ENCODE data around the gene CAB39. TPM values are rescaled to one million over a fixed set of nuclear protein-coding genes. Genes with fewer than 3 reads are reported as not detected.

Gene CAB39
- total and polyA plus RNA-seq, 2 experiments from 2014 or later = 18.7 to 67.5 TPM

DNA sequence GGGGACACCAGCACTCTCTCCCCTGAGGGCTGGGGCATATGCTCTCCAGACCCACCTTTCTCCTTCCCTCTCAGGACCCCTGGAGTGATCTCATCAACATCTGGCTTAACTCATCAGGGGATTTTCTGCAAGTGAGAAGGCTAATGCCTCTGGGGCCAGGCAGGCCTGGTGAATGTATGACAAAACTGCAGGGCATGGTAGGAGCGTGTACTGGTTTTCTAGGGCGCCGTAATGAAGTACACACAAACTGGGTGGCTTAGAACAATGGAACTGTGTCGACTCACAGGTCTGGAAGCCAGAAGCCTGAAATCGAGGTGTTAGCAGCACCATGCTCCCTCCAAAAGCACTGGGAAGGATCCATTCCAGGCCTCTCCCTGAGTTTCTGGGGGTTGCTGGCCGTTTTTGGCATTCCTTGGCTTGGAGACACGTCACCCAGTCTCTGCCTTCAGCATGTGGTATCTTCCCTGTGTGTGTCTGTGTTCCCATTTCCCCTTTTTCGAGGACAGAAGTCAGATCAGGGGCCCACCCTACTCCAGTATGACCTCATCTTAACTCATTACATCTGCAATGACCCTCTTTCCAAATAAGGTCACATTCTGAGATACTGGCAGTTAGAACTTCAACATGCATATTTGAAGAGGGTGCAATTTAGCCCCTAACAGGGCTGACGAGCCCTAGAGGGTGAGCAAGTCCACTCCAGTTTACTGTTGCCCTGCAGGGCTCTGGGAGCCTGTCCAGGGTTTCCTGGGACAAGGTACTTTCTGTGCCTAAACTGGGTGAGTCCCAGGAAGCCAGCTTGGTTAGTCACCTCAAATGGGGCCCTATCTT lies 45.5 kb upstream of the CAB39 start:
- no peaks in the 10 kb centered on the region for H3K36me3 ChIP-seq (ENCODE audit: insufficient read depth)
- Mint-ChIP-seq H3K27ac (peak overlapping the region; percentile 76; the same call in 1 of the 2 replicates), H3K9me3 (no peaks in the 10 kb centered on the region), H3K36me3 (ENCODE audit: low read depth) (no peaks in the 10 kb centered on the region; the same call in 2 of the 3 replicates), H3K27me3 (ENCODE audit: insufficient read depth, low read depth, poor library complexity) (peaks cover 16% of the 10 kb centered on the region), H3K4me3 (no peak overlapping the region), H3K4me1 (peaks cover 39% of the 10 kb centered on the region)
- no peaks in the 10 kb centered on the region for H3K27me3 ChIP-seq (ENCODE audit: insufficient read depth)
- peaks cover 6% of the 10 kb centered on the region; the same call in 1 of the 2 replicates for H3K9me2 ChIP-seq (ENCODE audit: insufficient read depth)
- no peak overlapping the region for H3K4me3 ChIP-seq
- H4K20me1 ChIP-seq (replicated peaks; ENCODE audit: insufficient read depth) = no peaks in the 10 kb centered on the region
- no peak for DNase-seq (ENCODE audit: low spot score)
- H3K4me2 ChIP-seq = peak overlapping the region; percentile 48; the same call in 1 of the 2 replicates
- no peaks in the 10 kb centered on the region for H3F3A ChIP-seq (replicated peaks; ENCODE audit: low read depth)
- no peak overlapping the region for H3K27ac ChIP-seq (ENCODE audit: low read depth)
- H3K4me1 ChIP-seq (ENCODE audit: insufficient read depth) = peaks cover 12% of the 10 kb centered on the region
- peak; percentile 73 for ATAC-seq
- TF ChIP-seq CREB1 (CRISPR knock-in tag; IDR thresholded peaks at IDR 0.05; ENCODE audit: low read depth) = no peak
- TF ChIP-seq, protein P1, sequence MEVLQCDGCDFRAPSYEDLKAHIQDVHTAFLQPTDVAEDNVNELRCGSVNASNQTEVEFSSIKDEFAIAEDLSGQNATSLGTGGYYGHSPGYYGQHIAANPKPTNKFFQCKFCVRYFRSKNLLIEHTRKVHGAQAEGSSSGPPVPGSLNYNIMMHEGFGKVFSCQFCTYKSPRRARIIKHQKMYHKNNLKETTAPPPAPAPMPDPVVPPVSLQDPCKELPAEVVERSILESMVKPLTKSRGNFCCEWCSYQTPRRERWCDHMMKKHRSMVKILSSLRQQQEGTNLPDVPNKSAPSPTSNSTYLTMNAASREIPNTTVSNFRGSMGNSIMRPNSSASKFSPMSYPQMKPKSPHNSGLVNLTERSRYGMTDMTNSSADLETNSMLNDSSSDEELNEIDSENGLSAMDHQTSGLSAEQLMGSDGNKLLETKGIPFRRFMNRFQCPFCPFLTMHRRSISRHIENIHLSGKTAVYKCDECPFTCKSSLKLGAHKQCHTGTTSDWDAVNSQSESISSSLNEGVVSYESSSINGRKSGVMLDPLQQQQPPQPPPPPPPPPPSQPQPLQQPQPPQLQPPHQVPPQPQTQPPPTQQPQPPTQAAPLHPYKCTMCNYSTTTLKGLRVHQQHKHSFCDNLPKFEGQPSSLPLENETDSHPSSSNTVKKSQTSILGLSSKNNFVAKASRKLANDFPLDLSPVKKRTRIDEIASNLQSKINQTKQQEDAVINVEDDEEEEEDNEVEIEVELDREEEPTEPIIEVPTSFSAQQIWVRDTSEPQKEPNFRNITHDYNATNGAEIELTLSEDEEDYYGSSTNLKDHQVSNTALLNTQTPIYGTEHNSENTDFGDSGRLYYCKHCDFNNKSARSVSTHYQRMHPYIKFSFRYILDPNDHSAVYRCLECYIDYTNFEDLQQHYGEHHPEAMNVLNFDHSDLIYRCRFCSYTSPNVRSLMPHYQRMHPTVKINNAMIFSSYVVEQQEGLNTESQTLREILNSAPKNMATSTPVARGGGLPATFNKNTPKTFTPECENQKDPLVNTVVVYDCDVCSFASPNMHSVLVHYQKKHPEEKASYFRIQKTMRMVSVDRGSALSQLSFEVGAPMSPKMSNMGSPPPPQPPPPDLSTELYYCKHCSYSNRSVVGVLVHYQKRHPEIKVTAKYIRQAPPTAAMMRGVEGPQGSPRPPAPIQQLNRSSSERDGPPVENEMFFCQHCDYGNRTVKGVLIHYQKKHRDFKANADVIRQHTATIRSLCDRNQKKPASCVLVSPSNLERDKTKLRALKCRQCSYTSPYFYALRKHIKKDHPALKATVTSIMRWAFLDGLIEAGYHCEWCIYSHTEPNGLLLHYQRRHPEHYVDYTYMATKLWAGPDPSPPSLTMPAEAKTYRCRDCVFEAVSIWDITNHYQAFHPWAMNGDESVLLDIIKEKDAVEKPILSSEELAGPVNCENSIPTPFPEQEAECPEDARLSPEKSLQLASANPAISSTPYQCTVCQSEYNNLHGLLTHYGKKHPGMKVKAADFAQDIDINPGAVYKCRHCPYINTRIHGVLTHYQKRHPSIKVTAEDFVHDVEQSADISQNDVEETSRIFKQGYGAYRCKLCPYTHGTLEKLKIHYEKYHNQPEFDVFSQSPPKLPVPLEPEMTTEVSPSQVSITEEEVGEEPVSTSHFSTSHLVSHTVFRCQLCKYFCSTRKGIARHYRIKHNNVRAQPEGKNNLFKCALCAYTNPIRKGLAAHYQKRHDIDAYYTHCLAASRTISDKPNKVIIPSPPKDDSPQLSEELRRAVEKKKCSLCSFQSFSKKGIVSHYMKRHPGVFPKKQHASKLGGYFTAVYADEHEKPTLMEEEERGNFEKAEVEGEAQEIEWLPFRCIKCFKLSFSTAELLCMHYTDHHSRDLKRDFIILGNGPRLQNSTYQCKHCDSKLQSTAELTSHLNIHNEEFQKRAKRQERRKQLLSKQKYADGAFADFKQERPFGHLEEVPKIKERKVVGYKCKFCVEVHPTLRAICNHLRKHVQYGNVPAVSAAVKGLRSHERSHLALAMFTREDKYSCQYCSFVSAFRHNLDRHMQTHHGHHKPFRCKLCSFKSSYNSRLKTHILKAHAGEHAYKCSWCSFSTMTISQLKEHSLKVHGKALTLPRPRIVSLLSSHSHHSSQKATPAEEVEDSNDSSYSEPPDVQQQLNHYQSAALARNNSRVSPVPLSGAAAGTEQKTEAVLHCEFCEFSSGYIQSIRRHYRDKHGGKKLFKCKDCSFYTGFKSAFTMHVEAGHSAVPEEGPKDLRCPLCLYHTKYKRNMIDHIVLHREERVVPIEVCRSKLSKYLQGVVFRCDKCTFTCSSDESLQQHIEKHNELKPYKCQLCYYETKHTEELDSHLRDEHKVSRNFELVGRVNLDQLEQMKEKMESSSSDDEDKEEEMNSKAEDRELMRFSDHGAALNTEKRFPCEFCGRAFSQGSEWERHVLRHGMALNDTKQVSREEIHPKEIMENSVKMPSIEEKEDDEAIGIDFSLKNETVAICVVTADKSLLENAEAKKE (CRISPR knock-in tag; IDR thresholded peaks at IDR 0.05) = peak; percentile 85
- TF ChIP-seq, protein P2, sequence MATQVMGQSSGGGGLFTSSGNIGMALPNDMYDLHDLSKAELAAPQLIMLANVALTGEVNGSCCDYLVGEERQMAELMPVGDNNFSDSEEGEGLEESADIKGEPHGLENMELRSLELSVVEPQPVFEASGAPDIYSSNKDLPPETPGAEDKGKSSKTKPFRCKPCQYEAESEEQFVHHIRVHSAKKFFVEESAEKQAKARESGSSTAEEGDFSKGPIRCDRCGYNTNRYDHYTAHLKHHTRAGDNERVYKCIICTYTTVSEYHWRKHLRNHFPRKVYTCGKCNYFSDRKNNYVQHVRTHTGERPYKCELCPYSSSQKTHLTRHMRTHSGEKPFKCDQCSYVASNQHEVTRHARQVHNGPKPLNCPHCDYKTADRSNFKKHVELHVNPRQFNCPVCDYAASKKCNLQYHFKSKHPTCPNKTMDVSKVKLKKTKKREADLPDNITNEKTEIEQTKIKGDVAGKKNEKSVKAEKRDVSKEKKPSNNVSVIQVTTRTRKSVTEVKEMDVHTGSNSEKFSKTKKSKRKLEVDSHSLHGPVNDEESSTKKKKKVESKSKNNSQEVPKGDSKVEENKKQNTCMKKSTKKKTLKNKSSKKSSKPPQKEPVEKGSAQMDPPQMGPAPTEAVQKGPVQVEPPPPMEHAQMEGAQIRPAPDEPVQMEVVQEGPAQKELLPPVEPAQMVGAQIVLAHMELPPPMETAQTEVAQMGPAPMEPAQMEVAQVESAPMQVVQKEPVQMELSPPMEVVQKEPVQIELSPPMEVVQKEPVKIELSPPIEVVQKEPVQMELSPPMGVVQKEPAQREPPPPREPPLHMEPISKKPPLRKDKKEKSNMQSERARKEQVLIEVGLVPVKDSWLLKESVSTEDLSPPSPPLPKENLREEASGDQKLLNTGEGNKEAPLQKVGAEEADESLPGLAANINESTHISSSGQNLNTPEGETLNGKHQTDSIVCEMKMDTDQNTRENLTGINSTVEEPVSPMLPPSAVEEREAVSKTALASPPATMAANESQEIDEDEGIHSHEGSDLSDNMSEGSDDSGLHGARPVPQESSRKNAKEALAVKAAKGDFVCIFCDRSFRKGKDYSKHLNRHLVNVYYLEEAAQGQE (IDR thresholded peaks at IDR 0.05; ENCODE audit: unreplicated experiment) = no peak
- TF ChIP-seq EZH2 (IDR thresholded peaks at IDR 0.05; ENCODE audit: low read depth, unreplicated experiment) = no peak
- peak overlapping the region; percentile 63 for H2AFZ ChIP-seq
- H3K79me2 ChIP-seq (replicated peaks; ENCODE audit: insufficient read depth) = no peaks in the 10 kb centered on the region
